Measurements from ENCODE around the gene FBXL19. TPM values are rescaled to one million over a fixed set of nuclear protein-coding genes. Genes with fewer than 3 reads are reported as not detected.

FBXL19 gene
- total and polyA plus RNA-seq, 2 experiments from 2014 or later: 0.64 to 18.2 TPM

- no peaks in the 10 kb centered on the region; the same call in 1 of the 2 replicates for H3K4me1 ChIP-seq (ENCODE audit: insufficient read depth)
- TF ChIP-seq EZH2phosphoT487 (IDR thresholded peaks at IDR 0.05; ENCODE audit: insufficient read depth, low read depth): no peak
- TF ChIP-seq EZH2 (IDR thresholded peaks at IDR 0.05; ENCODE audit: insufficient read depth, poor library complexity, severe bottlenecking): no peak
- H3F3A ChIP-seq (ENCODE audit: insufficient read depth): peaks cover 11% of the 10 kb centered on the region; the same call in 1 of the 2 replicates
- H3K9me3 ChIP-seq (ENCODE audit: low read depth): no peaks in the 10 kb centered on the region
- H3K9ac ChIP-seq: no peak overlapping the region
- DNase-seq: no peak
- H3K4me2 ChIP-seq (ENCODE audit: unreplicated experiment): no peak overlapping the region
- H3K36me3 ChIP-seq (ENCODE audit: low read depth): no peaks in the 10 kb centered on the region
- in situ Hi-C loops (cut with MboI): no loop called here
- H3K4me3 ChIP-seq: no peak overlapping the region
- H3K27me3 ChIP-seq (replicated peaks; ENCODE audit: insufficient read depth): no peaks in the 10 kb centered on the region
- H3K27ac ChIP-seq: no peak overlapping the region
- H2AFZ ChIP-seq: no peak overlapping the region
- no peaks in the 10 kb centered on the region for H3K79me2 ChIP-seq (ENCODE audit: insufficient read depth)
- no peaks in the 10 kb centered on the region for H3K9me2 ChIP-seq (ENCODE audit: insufficient read depth)
- H4K20me1 ChIP-seq (ENCODE audit: insufficient read depth): no peaks in the 10 kb centered on the region
- WGBS, 2 experiments (ENCODE audit: low coverage in 1 of 2, low lambda C conversion rate in 2 of 2, missing lambda C conversion rate in 2 of 2): 97 to 99% methylated on average over 18 to 19 of the region's 19 CpGs
Observed at GRCh38 chr16:30904114-30904780, 19.1 kb upstream of the FBXL19 start.

- Histone ChIP-seq H3K9me2 (ENCODE audit: insufficient read depth) (no peaks in the 10 kb centered on the region), H3K9ac (no peak overlapping the region), H4K20me1 (ENCODE audit: insufficient read depth) (no peaks in the 10 kb centered on the region), H3F3A (ENCODE audit: insufficient read depth) (peaks cover 4% of the 10 kb centered on the region; the same call in 1 of the 2 replicates), H3K27ac (no peak overlapping the region), H3K79me2 (ENCODE audit: insufficient read depth) (no peaks in the 10 kb centered on the region), H3K4me2 (ENCODE audit: unreplicated experiment) (no peak overlapping the region), H3K27me3 (replicated peaks; ENCODE audit: insufficient read depth) (no peaks in the 10 kb centered on the region), H2AFZ (no peak overlapping the region), H3K4me3 (no peak overlapping the region), H3K4me1 (ENCODE audit: insufficient read depth) (no peaks in the 10 kb centered on the region; the same call in 1 of the 2 replicates), H3K9me3 (ENCODE audit: low read depth) (no peaks in the 10 kb centered on the region), H3K36me3 (ENCODE audit: low read depth) (no peaks in the 10 kb centered on the region)
- in situ Hi-C loops (cut with MboI): no loop called here
- no peak for TF ChIP-seq EZH2phosphoT487 (IDR thresholded peaks at IDR 0.05; ENCODE audit: insufficient read depth, low read depth)
- TF ChIP-seq EZH2 (IDR thresholded peaks at IDR 0.05; ENCODE audit: insufficient read depth, poor library complexity, severe bottlenecking): no peak
- 89 to 91% methylated on average over 4 of the region's 4 CpGs for WGBS, 2 experiments (ENCODE audit: low coverage in 1 of 2, low lambda C conversion rate in 2 of 2, missing lambda C conversion rate in 2 of 2)
- no peak for DNase-seq
Observed at GRCh38 chr16:30907064-30907463, 16.3 kb upstream of the FBXL19 start.

- Histone ChIP-seq H3K27me3 (replicated peaks; ENCODE audit: insufficient read depth) (no peaks in the 10 kb centered on the region), H3K36me3 (ENCODE audit: low read depth) (no peaks in the 10 kb centered on the region), H3K4me3 (no peak overlapping the region), H3K9me2 (ENCODE audit: insufficient read depth) (no peaks in the 10 kb centered on the region), H2AFZ (no peak overlapping the region), H3K27ac (no peak overlapping the region), H3K79me2 (ENCODE audit: insufficient read depth) (no peaks in the 10 kb centered on the region), H3K4me1 (ENCODE audit: insufficient read depth) (no peaks in the 10 kb centered on the region), H4K20me1 (ENCODE audit: insufficient read depth) (no peaks in the 10 kb centered on the region), H3F3A (ENCODE audit: insufficient read depth) (no peaks in the 10 kb centered on the region), H3K4me2 (ENCODE audit: unreplicated experiment) (no peak overlapping the region), H3K9ac (no peak overlapping the region), H3K9me3 (ENCODE audit: low read depth) (no peaks in the 10 kb centered on the region)
- in situ Hi-C loops (cut with MboI): no loop called here
- no peak for TF ChIP-seq EZH2phosphoT487 (IDR thresholded peaks at IDR 0.05; ENCODE audit: insufficient read depth, low read depth)
- TF ChIP-seq EZH2 (IDR thresholded peaks at IDR 0.05; ENCODE audit: insufficient read depth, poor library complexity, severe bottlenecking): no peak
- DNase-seq: no peak
- 56 to 62% methylated on average over 16 to 18 of the region's 18 CpGs for WGBS, 2 experiments (ENCODE audit: low coverage in 1 of 2, low lambda C conversion rate in 2 of 2, missing lambda C conversion rate in 2 of 2)
Observed at GRCh38 chr16:30910427-30911029, 12.8 kb upstream of the FBXL19 start.

GRCh38 chr16:30912794-30913412, 10.5 kb upstream of the FBXL19 start:
- H3K9me3 ChIP-seq (ENCODE audit: low read depth): no peaks in the 10 kb centered on the region
- TF ChIP-seq EZH2phosphoT487 (IDR thresholded peaks at IDR 0.05; ENCODE audit: insufficient read depth, low read depth) (no peak), EZH2 (IDR thresholded peaks at IDR 0.05; ENCODE audit: insufficient read depth, poor library complexity, severe bottlenecking) (no peak)

More at GRCh38 chr16:30912794-30913412, 10.5 kb upstream of the FBXL19 start:
- no peak overlapping the region for H3K4me3 ChIP-seq
- no peaks in the 10 kb centered on the region for H3K79me2 ChIP-seq (ENCODE audit: insufficient read depth)
- no peaks in the 10 kb centered on the region for H3K27me3 ChIP-seq (replicated peaks; ENCODE audit: insufficient read depth)
- H3K4me1 ChIP-seq (ENCODE audit: insufficient read depth): no peaks in the 10 kb centered on the region
- H3K4me2 ChIP-seq (ENCODE audit: unreplicated experiment): no peak overlapping the region
- H4K20me1 ChIP-seq (ENCODE audit: insufficient read depth): no peaks in the 10 kb centered on the region
- in situ Hi-C loops (cut with MboI): no loop called here
- H3K9ac ChIP-seq: no peak overlapping the region
- WGBS, 2 experiments (ENCODE audit: low coverage in 1 of 2, low lambda C conversion rate in 2 of 2, missing lambda C conversion rate in 2 of 2): 82 to 86% methylated on average over 6 of the region's 6 CpGs
- no peak for DNase-seq
- H3K27ac ChIP-seq: no peak overlapping the region
- H2AFZ ChIP-seq: no peak overlapping the region
- H3K9me2 ChIP-seq (ENCODE audit: insufficient read depth): no peaks in the 10 kb centered on the region
- no peaks in the 10 kb centered on the region for H3F3A ChIP-seq (ENCODE audit: insufficient read depth)
- no peaks in the 10 kb centered on the region for H3K36me3 ChIP-seq (ENCODE audit: low read depth)
